Subcutaneous adipose tissue (tissue), 4 donors: Measurements from ENCODE around the gene BCO2. TPM values are rescaled to one million over a fixed set of nuclear protein-coding genes. Genes with fewer than 3 reads are reported as not detected.

Experiments used
- total RNA-seq, 4 donors: library from RNA; depleted of rRNA; stranded (reverse); fragments of >200 nt; gene quantifications; one replicate each; pipeline ENCODE4 v1.1.0, GENCODE V29; 2016
- TF ChIP-seq, protein P1 (sequence below): fragments of 450-650 bp; IDR thresholded peaks from one replicate; pipeline ENCODE4 v1.5.1; 2016; ENCODE audit warnings: low read depth, mild to moderate bottlenecking, control low read depth, antibody characterized with exemption, moderate library complexity

BCO2 gene
- total RNA-seq, 4 donors from 2014 or later, result 2.1 to 6.4 (median 4.1) TPM

DNA sequence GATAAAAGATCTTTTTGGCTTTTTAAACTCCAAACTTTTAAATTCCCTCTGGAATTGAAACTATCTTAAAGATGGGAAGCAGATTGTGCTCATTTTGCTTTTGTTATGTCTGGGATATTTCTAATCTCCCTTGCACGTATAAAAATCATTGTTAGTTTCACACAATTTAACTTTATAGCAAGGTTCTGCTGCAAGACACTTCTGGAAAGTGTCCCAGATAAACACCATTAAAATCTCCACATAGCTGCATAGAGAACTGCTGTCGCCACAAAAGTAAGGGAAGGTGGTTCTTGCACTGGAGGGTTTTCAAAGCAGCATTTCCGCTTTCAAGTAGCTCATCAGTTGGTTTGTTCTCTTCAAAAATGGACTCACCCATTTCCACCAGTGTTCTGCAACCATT is 62.7 kb downstream of the BCO2 start:
- TF ChIP-seq, protein P1, sequence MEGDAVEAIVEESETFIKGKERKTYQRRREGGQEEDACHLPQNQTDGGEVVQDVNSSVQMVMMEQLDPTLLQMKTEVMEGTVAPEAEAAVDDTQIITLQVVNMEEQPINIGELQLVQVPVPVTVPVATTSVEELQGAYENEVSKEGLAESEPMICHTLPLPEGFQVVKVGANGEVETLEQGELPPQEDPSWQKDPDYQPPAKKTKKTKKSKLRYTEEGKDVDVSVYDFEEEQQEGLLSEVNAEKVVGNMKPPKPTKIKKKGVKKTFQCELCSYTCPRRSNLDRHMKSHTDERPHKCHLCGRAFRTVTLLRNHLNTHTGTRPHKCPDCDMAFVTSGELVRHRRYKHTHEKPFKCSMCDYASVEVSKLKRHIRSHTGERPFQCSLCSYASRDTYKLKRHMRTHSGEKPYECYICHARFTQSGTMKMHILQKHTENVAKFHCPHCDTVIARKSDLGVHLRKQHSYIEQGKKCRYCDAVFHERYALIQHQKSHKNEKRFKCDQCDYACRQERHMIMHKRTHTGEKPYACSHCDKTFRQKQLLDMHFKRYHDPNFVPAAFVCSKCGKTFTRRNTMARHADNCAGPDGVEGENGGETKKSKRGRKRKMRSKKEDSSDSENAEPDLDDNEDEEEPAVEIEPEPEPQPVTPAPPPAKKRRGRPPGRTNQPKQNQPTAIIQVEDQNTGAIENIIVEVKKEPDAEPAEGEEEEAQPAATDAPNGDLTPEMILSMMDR, result no peak

DNA sequence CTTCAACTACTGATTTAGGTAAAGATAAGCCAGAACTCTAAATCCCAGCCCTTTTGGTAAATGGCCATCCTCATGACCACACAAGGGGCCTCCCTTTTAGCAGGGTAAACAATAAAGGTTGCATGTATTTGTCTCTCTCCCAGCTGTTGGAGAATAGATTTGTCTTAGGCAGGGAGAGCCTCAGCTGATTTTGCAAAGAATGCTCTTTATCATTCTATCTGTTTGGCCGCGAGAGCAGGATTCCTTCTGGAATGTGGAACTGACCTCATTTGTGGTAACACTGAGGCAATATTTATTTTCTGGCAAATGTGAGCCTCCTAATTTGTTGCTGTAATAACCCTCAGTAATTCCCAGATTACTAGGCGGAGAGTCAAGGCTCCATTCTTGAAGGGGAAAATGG is 66.2 kb downstream of the BCO2 start:
- TF ChIP-seq, protein P1, result no peak

DNA sequence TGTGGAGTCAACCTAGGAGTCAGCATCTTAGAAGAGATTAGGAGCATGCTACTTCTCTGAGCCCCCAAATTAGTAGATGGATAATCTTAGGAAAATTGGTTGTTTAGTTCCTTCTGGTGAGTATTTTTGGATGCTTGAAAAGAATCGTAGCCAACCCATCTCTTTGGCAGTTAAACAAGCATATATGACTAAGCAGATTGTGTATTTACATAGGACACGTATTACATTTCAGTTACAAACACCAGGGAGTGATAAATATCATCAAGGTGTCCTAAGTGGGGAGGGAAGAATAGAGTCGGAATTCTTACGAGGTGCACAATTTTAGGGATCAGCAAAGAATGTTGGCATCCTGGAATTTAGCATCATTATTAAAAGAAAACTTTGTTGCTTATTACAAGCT is 71.9 kb downstream of the BCO2 start:
- TF ChIP-seq, protein P1, result no peak

DNA sequence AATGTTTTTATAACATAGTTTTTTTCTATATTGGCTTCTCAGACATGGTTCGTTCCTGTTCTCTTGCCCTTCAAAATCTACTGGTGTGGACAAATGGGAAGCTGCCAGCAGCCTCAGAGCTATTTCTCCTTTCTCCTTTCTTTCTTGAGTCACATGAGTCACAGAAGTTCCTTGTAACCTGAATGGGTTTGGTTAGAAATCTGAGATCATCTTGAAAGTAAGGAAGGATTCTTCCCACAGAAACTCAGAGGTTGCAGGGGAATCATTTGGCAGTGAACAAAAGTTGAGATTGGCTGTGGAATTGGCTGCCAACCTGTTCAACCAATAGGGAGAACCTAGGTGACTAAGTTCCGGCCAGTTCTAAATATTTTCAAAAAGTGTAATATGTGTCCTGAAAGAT is 72.9 kb downstream of the BCO2 start:
- TF ChIP-seq, protein P1, result no peak

DNA sequence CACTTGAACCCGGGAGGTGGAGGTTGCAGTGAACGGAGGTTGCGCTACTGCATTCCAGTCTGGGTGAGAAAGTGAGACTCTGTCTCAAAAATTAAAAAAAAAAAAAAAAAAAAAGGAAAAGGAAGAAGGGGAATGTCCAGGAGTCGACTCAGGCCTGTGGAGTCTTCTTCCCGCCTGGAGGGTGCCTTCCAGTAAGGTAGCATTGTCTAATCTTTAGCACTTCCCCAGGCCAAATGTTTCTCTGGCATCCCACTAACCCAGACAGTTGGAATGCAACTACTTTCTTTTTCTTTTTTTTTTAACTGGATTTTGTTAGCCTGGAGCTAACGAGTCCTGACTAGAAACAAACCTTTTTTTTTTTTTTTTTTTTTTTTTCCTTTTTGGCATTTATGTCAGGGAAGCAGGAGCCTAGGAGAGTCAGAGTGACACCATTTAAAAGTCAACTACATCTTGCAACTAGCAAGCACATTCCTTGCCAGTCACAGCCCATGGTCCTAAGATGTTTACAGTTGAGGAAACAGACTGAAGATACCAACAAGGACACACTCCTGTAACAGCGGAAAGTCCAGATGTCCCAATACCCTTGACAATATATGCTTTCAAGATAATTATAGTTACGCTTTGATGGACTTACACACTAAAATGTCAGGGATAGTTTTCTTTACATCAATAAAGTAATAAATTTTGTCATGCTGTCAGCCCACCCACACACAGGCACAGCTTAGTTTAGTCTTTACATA is 74.7 kb downstream of the BCO2 start:
- TF ChIP-seq, protein P1, result no peak

DNA sequence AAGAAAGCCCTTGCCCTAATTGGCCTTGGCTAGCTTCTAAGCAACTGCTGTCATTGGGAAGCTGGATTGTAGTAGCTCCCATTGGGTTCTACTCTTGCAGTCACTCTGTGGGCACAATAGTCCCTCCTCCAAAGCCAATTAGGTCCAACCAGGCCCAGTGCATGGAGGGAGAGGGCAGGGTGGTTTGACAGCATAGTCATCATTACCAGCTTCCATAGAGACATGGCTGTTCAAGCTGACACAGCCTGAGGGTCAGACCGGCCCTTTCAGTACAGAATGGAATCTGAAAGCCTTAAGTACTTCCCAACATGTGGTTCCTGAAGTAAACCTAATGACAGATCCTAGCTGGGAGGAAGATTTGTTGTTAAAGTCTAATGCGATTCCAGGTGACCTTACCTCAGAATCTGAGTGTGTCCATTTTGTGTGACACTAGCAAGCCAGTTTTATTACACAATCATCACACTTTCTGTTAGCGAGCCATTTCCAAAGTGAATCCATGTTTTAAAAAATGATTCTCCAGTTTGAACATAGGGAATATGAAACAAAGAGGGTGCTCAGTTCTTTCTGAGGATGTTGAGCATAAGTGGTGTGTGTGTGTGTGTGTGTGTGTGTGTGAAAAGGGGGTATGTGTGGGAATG is 78.4 kb downstream of the BCO2 start:
- TF ChIP-seq, protein P1, result no peak

DNA sequence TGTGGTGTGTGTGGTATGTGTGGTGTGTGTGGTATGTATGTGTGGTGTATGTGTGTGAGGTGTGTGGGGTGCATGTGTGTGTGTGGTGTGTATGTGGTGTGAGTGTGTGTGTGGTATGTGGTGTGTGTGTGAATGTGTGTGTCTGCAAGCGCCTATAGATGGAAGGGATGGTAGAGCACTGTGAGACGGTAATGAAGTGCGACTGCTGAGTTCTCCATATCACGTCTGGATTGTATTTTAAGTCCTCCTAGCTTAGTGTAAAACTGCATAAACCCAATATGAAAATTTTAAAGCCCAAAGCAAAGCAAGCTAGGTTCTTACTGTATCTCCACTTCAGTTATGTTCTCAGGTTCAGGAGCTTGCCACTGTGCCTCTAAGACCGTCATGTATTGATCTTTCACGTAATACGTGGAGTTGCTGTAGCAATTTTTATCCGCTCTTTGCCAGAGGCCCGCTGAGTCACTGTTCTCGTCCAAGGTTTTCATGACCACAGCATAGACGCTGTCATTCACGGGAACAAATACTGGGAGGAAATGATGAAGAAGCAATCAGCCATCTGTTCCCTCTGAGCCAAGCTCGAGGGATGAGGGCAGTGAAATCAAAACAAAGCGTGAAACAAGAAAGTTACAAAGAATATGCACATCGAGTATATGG is 79.9 kb downstream of the BCO2 start:
- TF ChIP-seq, protein P1, result no peak
